Type B pancreatic cell (in vitro differentiated cells): Measurements from ENCODE around the gene GRB14. TPM values are rescaled to one million over a fixed set of nuclear protein-coding genes. Genes with fewer than 3 reads are reported as not detected.

Experiments
- DNase-seq: peaks from one replicate; pipeline ENCODE4 v3.0.0; 2021; ENCODE audit warnings: mixed read lengths; ENCODE audit not compliant: unreplicated experiment; ENCODE audit errors: extremely low spot score
- H3K27ac Mint-ChIP-seq: 2 replicates; pipeline ENCODE4 v1.8.0; 2021; ENCODE audit warnings: mild to moderate bottlenecking, mixed read lengths
- H3K27me3 Mint-ChIP-seq: 2 replicates; pipeline ENCODE4 v1.8.0; 2021; ENCODE audit warnings: mixed read lengths
- H3K36me3 Mint-ChIP-seq: 2 replicates; pipeline ENCODE4 v1.8.0; 2021; ENCODE audit warnings: mixed read lengths
- H3K4me1 Mint-ChIP-seq: one replicate; pipeline ENCODE4 v1.8.0; 2021; ENCODE audit warnings: mixed read lengths; ENCODE audit not compliant: unreplicated experiment
- H3K4me3 Mint-ChIP-seq: 2 replicates; pipeline ENCODE4 v1.8.0; 2021; ENCODE audit warnings: mild to moderate bottlenecking, mixed read lengths
- H3K9me3 Mint-ChIP-seq: 2 replicates; pipeline ENCODE4 v1.8.0; 2021; ENCODE audit warnings: mixed read lengths
- long read RNA-seq: library from polyadenylated mRNA; unstranded; transcript quantifications from one replicate; pipeline ENCODE4 v2.0.0, GENCODE V29; 2020
- total RNA-seq: library from RNA; stranded (reverse); gene quantifications from 2 replicates; pipeline ENCODE4 v1.2.1, GENCODE V29; 2021; ENCODE audit warnings: low replicate concordance
- TF ChIP-seq, protein P1 (sequence below): fragments of 200-600 bp; sonication (generic); conservative IDR thresholded peaks from 2 replicates; pipeline ENCODE4 v1.5.0; 2021; ENCODE audit warnings: antibody characterized with exemption, mild to moderate bottlenecking

The GRB14 gene
- total RNA-seq = 8.8 and 11.6 TPM in 2 replicates
- long read RNA-seq, partial matches to known transcripts = 3 of 13 reads
- long read RNA-seq, other reads (novel, unspliced or antisense) = 7 of 13 reads

DNA sequence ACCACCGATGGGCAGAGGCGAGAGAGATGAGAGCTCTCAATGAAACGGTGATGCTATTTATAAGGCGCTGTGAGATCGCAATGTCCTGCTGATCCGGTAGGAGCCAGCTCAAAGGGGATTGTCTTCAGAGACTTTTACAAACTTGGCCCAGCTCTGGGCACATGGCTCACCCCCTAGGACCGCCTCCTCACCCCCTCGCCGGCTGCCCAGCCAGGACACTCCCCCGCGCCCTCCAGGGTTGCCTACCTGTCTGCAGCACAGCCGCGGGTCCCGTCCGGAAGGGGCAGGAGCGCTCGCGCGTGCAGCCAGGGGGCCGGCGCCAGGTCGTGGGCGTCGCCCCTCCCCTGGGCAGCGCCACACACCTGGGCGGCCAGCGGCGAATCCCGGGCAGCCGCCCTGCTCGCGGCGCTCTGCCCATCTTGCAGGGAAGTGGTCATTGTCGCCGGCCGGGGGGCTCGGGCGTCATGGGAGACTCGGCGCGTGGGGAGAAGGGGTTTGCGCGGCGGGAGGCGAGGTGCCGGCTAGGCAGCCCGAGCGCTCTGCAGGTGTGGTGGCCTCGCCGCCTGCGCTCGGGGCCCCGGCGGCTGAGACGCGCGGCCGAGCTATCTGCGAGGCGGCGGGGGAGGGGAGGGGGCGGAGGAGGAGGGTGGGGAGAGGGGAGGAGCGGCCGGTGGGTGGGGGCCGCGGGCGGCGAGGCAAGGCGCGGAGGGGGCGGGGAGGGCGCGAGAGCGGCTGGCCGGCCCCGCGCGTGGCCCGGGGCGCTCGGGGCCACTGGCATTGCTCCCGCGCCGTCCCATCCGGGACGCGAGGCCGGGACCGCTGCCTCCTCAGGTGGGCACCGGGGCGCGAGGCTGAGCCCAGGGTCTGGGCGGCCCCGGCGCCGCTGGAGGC, at the start of gene GRB14:
GRB14 (minus strand) TSS at position 610 of the 891 bp plus-strand sequence; CDS start at position 437, 173 bp downstream.
- Mint-ChIP-seq H3K27ac (peak within 1 kb of the TSS; percentile 70), H3K4me1 (peaks cover 7% of the 10 kb centered on the region)

DNA sequence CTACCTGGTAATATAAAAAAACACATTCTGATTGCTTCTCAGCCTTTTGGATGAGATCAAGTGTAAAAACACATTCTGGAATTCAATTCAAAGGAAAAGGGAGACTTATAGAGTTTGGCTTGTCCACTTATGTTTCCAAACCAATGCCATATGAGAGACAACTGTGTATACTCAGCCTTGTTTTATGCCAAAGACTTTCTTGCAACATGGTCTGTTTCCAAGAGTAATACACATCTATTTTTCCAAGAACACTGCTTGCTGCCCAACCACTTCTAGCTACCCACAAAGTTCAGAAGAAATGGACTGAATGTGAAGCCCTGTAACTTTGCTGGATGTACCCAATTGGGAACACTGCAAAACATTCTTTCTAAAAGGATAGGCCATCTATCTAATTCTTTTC, 48.0 kb upstream of the GRB14 start:
- Mint-ChIP-seq H3K27ac (no peak overlapping the region), H3K36me3 (no peaks in the 10 kb centered on the region), H3K9me3 (peaks cover 4% of the 10 kb centered on the region), H3K27me3 (no peaks in the 10 kb centered on the region), H3K4me1 (no peaks in the 10 kb centered on the region), H3K4me3 (no peak overlapping the region)
- DNase-seq = no peak
- TF ChIP-seq, protein P1, sequence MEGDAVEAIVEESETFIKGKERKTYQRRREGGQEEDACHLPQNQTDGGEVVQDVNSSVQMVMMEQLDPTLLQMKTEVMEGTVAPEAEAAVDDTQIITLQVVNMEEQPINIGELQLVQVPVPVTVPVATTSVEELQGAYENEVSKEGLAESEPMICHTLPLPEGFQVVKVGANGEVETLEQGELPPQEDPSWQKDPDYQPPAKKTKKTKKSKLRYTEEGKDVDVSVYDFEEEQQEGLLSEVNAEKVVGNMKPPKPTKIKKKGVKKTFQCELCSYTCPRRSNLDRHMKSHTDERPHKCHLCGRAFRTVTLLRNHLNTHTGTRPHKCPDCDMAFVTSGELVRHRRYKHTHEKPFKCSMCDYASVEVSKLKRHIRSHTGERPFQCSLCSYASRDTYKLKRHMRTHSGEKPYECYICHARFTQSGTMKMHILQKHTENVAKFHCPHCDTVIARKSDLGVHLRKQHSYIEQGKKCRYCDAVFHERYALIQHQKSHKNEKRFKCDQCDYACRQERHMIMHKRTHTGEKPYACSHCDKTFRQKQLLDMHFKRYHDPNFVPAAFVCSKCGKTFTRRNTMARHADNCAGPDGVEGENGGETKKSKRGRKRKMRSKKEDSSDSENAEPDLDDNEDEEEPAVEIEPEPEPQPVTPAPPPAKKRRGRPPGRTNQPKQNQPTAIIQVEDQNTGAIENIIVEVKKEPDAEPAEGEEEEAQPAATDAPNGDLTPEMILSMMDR = no peak

More for the DNA sequence above, at the start of gene GRB14:
- Mint-ChIP-seq H3K36me3 (no peaks in the 10 kb centered on the region), H3K4me3 (peak within 1 kb of the TSS; percentile 93), H3K27me3 (peaks cover 11% of the 10 kb centered on the region), H3K9me3 (no peaks in the 10 kb centered on the region)
- TF ChIP-seq, protein P1 = peak; percentile 36
- peak; percentile 78 for DNase-seq

DNA sequence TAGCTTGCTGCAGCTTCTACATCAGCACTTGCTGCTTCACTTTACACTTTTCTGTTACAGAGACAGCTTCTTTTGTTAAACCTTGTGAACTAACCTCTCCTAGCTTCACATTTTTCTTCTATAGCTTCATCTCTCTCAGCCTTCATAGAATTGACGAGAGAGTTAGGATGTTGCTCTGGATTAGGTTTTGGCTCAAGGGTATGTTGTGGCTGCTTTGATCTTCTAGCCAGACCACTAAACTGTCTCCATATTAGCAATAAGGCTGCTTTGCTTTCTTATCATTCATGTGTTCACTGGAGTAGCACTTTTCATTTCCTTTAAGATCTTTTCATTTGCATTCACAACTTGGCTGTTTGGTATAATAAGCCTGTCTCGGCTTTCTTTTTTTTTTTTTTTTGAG, 46.3 kb upstream of the GRB14 start:
- Mint-ChIP-seq H3K36me3 (no peaks in the 10 kb centered on the region), H3K4me3 (no peak overlapping the region), H3K27me3 (no peaks in the 10 kb centered on the region), H3K9me3 (peaks cover 4% of the 10 kb centered on the region), H3K27ac (no peak overlapping the region), H3K4me1 (no peaks in the 10 kb centered on the region)
- no peak for DNase-seq
- TF ChIP-seq, protein P1 = no peak

DNA sequence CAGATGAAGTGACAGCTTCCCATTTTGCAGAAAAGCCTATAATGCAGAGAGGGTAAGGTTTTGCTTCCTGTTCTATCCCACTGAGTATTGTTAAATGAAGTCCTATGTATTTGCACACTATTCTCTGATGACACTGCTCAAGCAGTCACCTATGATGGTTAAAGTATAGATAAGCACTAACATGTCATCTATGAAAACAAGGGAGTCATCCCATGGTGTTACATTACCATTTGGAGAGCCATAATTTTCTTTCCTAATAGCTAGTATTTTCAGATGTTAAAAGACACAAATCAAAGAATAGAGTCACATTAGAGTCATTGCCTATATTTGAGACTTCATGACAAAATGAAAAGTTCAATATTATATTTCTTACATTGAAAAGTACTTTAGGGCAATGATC, 42.8 kb upstream of the GRB14 start:
- no peak for DNase-seq
- Mint-ChIP-seq H3K27me3 (no peaks in the 10 kb centered on the region), H3K36me3 (no peaks in the 10 kb centered on the region), H3K4me3 (no peak overlapping the region), H3K27ac (no peak overlapping the region), H3K4me1 (no peaks in the 10 kb centered on the region), H3K9me3 (peaks cover 4% of the 10 kb centered on the region)
- TF ChIP-seq, protein P1 = no peak

DNA sequence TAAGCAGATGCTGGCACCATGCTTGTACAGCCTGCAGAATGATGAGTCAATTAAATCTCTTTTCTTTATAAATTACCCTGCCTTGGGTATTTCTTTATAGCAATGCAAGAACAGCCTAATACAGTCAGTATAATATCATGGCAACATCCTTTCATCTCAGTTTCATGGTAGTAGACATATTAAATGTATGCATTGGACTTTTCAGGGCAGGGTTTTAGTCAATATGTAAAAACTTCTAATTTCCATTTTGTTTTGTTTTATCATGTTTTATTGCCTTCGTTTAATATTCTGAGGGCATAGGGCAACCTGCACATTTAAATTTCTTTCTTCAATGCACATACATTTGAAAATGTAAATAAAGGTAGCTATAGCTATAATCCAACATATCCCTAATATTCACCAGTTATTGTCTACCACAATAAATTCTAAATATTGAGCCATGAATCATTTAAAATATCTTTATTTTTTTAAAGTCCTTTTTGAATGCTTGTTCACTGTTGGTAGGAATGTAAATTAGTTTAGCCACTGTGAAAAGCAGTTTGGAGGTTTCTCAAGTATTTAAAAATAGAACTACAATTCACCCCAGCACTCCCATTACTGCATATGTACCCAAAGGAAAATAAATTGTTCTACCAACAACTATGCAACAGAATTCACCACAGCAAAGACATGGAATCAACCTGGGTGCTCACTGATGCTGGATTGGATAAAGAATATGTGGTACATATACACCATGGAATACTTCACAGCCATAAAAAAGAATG, 41.8 kb upstream of the GRB14 start:
- H3K36me3 Mint-ChIP-seq = no peaks in the 10 kb centered on the region
- no peak overlapping the region for H3K27ac Mint-ChIP-seq
- H3K27me3 Mint-ChIP-seq = no peaks in the 10 kb centered on the region
- DNase-seq = no peak
- peaks cover 4% of the 10 kb centered on the region for H3K9me3 Mint-ChIP-seq
- H3K4me3 Mint-ChIP-seq = no peak overlapping the region
- TF ChIP-seq, protein P1 = no peak
- no peaks in the 10 kb centered on the region for H3K4me1 Mint-ChIP-seq
